Stimulated activated CD8-positive, alpha-beta memory T cell treated with anti-CD3 and anti-CD28 coated beads, Interleukin-12 subunit alpha, Interleukin-12 subunit beta, amount 100 ng/mL, for 4 hours (primary cell): Measurements from ENCODE around the gene KIAA0513.

Experiments
- DNase-seq: peaks from one replicate; pipeline ENCODE4 v3.0.0-alpha.2; 2020; ENCODE audit warnings: low read depth

KIAA0513 gene

GRCh38 chr16:85089525-85089924 is 61.9 kb downstream of the KIAA0513 start:
- no peak for DNase-seq

DNA sequence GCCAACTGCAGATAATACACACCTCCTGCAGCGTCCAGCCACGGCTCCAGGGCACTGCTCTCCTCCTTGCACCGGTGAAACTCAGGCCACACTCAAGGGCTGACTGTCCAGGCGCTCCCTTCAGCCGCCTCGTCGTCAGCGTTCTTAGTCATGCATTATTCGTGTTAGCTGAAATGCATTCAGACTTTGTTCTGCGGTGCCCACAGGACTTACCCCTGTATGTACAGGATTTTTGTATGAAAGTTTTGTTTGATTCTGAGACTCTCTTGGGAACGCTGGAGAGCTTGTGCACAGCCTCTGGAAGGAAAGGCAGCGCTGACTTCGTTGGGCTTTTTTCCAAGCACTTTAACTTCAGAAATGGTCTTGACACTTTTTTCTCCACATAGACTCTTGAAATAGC is 62.6 kb downstream of the KIAA0513 start:
- DNase-seq, result no peak

DNA sequence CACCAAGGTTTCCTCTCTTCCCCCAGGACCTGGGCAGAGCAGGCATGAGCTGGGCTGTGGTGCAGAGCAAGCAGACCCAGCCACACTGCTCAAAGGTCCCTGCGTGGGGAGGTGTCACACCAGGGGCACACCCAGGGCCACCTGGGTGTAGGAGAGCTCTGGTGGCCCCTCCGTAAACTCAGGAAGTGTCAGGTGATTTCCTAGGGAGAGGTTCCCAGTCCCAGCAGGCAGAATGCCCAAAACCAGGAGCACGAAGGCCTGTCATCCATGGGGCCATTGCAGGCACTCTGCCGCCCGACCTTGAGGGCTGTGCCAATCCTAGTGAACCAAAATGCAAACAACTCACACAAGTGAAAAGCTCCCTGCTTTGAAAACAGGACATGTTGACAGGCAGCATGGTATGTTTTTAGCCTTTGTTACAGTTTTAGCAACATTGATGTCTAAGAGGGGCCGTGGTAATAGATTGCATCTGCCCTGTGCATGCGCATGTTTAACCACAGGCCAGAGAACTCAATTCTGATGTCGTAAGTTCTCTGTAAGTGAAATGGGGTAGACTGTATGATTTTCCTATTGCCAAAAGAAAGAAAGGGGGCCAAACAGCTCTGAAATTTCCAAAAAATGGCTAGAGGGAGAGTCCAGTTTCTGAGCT is 63.4 kb downstream of the KIAA0513 start:
- DNase-seq, result no peak

GRCh38 chr16:85091522-85091910 is 63.9 kb downstream of the KIAA0513 start:
- DNase-seq, result no peak

- DNase-seq, result no peak
Measured at GRCh38 chr16:85092309-85092708, 64.7 kb downstream of the KIAA0513 start.

GRCh38 chr16:85092851-85093250 is 65.3 kb downstream of the KIAA0513 start:
- no peak for DNase-seq

GRCh38 chr16:85093705-85094104 is 66.1 kb downstream of the KIAA0513 start:
- DNase-seq, result no peak

DNA sequence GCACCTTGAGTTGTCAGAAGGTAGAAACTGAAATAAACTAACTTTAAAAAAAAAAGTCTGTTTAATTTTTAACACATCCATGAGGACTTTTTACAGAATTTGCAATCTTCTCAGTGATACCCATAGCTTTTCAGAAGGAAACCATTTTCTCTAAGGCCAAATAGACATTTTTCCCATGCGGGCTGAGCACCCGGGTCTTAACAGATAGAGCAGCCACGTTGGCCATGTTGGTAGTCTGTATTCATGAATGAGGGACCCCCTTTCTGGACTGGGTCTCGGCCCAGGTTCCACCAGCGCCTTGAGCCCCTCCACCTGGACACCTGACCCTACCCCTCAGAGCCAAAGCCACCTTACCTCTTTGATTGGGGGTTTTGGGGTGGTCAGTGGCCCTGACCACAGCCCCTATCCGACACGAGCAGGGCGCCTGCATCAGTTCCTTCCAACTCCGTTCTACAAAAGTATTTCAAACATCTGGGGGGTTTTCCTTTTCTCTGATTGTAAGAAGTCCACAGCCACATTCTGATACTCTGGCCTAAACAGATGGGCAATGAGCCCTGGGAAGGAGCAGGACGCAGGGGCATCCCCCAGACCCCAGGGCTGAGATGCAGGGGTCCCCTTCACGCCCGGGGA is 66.7 kb downstream of the KIAA0513 start:
- no peak for DNase-seq

- no peak for DNase-seq
Measured at GRCh38 chr16:85094812-85095211, 67.2 kb downstream of the KIAA0513 start.

GRCh38 chr16:85096921-85097320 is 69.3 kb downstream of the KIAA0513 start:
- DNase-seq, result no peak

DNA sequence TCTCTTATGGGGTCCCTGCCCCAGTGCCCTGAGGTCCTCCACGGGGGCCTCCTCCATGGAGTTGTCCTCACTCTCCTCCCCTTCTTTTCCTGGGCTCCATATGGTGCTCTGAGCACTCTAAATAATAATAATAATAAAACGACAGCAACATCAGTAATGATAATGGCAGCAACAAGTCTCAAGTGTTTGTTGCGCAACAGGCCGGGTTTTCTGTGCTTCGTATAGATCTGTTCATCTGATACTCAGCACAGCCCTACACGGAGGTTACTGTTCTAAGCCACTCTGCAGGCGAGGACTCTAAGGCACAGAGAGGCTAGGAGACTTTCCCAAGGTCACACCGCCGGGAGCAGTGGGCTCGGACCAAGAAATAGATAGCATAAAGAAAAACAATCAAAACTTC is 71.0 kb downstream of the KIAA0513 start:
- no peak for DNase-seq

GRCh38 chr16:85100265-85100664 is 72.7 kb downstream of the KIAA0513 start:
- no peak for DNase-seq

- no peak for DNase-seq
Measured at GRCh38 chr16:85101956-85102630, 74.5 kb downstream of the KIAA0513 start.

GRCh38 chr16:85103114-85104079 is 75.8 kb downstream of the KIAA0513 start:
- no peak for DNase-seq

- DNase-seq, result no peak
Measured at GRCh38 chr16:85104147-85104546, 76.6 kb downstream of the KIAA0513 start.

GRCh38 chr16:85104821-85105391 is 77.3 kb downstream of the KIAA0513 start:
- peak; percentile 8 for DNase-seq

GRCh38 chr16:85105475-85105874 is 77.9 kb downstream of the KIAA0513 start:
- DNase-seq, result no peak

GRCh38 chr16:85107083-85107482 is 79.5 kb downstream of the KIAA0513 start:
- no peak for DNase-seq

GRCh38 chr16:85107532-85107931 is 79.9 kb downstream of the KIAA0513 start:
- DNase-seq, result no peak

- DNase-seq, result no peak
Measured at GRCh38 chr16:85110105-85110504, 82.5 kb downstream of the KIAA0513 start.

DNA sequence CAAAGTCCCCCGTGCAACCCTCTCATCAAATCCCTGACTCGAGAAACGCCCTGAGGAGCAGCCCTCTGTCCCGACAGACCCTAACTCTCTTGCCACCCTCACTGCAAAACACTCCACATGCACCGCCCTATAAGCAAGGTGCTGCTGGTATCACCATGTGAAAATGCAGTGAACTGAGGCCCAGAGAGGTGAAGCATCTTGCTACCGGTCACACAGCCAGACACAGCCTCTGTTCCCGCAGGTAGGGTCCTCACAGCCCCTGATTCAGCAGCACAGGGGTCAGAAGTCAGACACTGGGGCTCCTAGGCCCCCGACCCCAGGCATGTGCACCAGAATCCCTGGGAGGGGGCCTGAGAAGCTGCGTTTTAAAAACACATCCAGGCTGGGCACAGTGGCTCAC is 83.6 kb downstream of the KIAA0513 start:
- DNase-seq, result no peak

- DNase-seq, result no peak
Measured at GRCh38 chr16:85112364-85112763, 84.8 kb downstream of the KIAA0513 start, which contains the start of gene CIBAR2. Gene CIBAR2, minus strand, starts transcription at chr16:85112472. Its CDS starts 120 bp downstream, at chr16:85112352.
